Muscle layer of colon (tissue), 2 donors: ENCODE measurements around the gene RAB8B.
"Not testable (repeated sequence)": the region's sequence is repeated elsewhere in the genome, so short reads cannot be mapped to it uniquely, and the experiment has no call there.

Experiments used
- H3K27ac ChIP-seq: one replicate; pipeline ENCODE4 v1.7.0; 2013; ENCODE audit warnings: low read depth, mild to moderate bottlenecking, low read length, moderate library complexity
- H3K27me3 ChIP-seq, 2 donors: one replicate each; pipeline ENCODE4 v1.7.0; 2013; ENCODE audit warnings: low read length in 2 of 2, mild to moderate bottlenecking in 2 of 2; ENCODE audit not compliant: insufficient read depth in 2 of 2, control insufficient read depth in 1 of 2
- H3K36me3 ChIP-seq: one replicate; pipeline ENCODE4 v1.7.0; 2013; ENCODE audit warnings: mild to moderate bottlenecking, low read length; ENCODE audit not compliant: insufficient read depth
- H3K4me1 ChIP-seq: one replicate; pipeline ENCODE4 v1.7.0; 2013; ENCODE audit warnings: mild to moderate bottlenecking, low read length; ENCODE audit not compliant: insufficient read depth
- H3K4me3 ChIP-seq, 2 donors: one replicate each; pipeline ENCODE4 v1.7.0; 2013; ENCODE audit warnings: low read length in 2 of 2, low read depth in 1 of 2, mild to moderate bottlenecking in 1 of 2, moderate library complexity in 1 of 2
- H3K9ac ChIP-seq: one replicate; pipeline ENCODE4 v1.7.0; 2013; ENCODE audit warnings: low read length
- H3K9me3 ChIP-seq: one replicate; pipeline ENCODE4 v1.7.0; 2013; ENCODE audit warnings: mild to moderate bottlenecking, low read length
- donor health status: abdominal sarcoma.
- donor health status: Adenocarcinoma of cecum.

The RAB8B gene

DNA sequence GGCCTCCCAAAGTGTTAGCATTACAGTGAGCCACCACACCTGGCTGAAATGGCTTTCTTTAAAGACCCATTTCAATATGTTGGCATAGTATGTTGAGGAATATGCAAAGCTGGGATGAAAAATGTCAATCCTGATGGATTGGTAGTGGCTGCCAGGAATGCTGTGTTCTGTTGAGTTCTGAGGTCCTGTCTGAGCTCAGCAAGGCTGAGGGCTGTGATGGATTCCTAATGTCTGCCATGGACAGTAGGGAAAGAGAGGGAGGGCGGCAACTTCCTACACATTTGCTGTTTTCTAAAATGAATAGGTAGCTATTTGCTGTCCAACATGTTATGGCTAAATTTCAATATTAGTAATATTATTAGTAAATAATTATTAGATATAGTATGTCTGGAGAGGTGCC is 8.2 kb downstream of the RAB8B start:
- Histone ChIP-seq H3K9me3 (no peaks in the 10 kb centered on the region), H3K4me1 (peaks cover 43% of the 10 kb centered on the region), H3K9ac (no peak overlapping the region), H3K36me3 (no peaks in the 10 kb centered on the region), H3K27ac (no peak overlapping the region), H3K4me3 (no peak overlapping the region), H3K27me3 (no peaks in the 10 kb centered on the region)

DNA sequence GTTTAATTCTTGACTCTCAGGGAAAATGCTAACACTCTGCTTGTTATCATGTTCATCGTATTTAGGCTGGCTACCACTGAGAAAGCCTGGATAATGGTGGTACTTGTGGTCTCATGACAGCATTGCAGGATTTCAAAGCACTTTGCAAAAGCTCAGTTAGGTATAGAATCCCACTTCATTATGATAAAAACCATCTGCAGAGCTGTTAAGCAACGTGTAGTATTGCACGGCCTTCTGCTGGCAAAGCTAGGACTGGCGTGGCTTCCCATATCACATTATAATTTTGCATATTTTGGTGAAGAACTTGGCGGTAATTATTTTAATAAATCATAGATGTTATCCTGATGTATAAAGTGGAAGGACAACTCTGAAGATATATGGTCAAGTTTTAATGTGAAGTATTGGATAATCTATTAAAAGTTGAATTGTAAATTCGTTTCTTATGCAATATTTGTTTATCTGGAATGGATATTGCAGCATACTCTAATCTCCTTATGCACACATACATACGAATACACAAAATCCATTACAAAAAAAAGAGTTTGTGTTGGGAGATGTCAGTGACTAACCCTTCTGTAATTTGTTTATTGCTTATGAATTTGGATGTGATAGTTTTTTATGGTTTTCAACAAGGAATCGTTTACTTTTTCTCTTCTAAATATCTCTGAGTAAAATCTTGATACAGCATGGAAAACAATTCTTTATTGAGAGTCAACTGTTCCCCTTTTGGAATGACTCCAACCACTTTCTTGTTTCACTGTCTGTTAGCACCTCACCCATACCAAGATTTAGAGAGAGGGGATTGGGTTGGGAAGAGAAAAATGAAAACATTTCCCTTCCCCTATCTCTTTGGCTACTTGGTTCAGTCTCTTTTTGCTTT is 9.2 kb downstream of the RAB8B start:
- H3K9ac ChIP-seq = no peak overlapping the region
- no peak overlapping the region for H3K27ac ChIP-seq
- H3K27me3 ChIP-seq = no peaks in the 10 kb centered on the region
- no peaks in the 10 kb centered on the region for H3K36me3 ChIP-seq
- no peak overlapping the region for H3K4me3 ChIP-seq
- peaks cover 53% of the 10 kb centered on the region for H3K4me1 ChIP-seq
- no peaks in the 10 kb centered on the region for H3K9me3 ChIP-seq

- no peak overlapping the region for H3K9ac ChIP-seq
- no peak overlapping the region for H3K27ac ChIP-seq
- no peaks in the 10 kb centered on the region for H3K27me3 ChIP-seq
- peaks cover 35% of the 10 kb centered on the region for H3K4me1 ChIP-seq
- H3K4me3 ChIP-seq = no peak overlapping the region
- no peaks in the 10 kb centered on the region for H3K36me3 ChIP-seq
- no peaks in the 10 kb centered on the region for H3K9me3 ChIP-seq
Measured at GRCh38 chr15:63200464-63201249, 11.3 kb downstream of the RAB8B start.

GRCh38 chr15:63202861-63203260 is 13.5 kb downstream of the RAB8B start:
- no peaks in the 10 kb centered on the region for H3K9me3 ChIP-seq
- H3K27me3 ChIP-seq = no peaks in the 10 kb centered on the region
- no peak overlapping the region for H3K27ac ChIP-seq
- no peaks in the 10 kb centered on the region for H3K36me3 ChIP-seq
- no peak overlapping the region for H3K9ac ChIP-seq
- H3K4me1 ChIP-seq = peaks cover 23% of the 10 kb centered on the region
- no peak overlapping the region for H3K4me3 ChIP-seq

DNA sequence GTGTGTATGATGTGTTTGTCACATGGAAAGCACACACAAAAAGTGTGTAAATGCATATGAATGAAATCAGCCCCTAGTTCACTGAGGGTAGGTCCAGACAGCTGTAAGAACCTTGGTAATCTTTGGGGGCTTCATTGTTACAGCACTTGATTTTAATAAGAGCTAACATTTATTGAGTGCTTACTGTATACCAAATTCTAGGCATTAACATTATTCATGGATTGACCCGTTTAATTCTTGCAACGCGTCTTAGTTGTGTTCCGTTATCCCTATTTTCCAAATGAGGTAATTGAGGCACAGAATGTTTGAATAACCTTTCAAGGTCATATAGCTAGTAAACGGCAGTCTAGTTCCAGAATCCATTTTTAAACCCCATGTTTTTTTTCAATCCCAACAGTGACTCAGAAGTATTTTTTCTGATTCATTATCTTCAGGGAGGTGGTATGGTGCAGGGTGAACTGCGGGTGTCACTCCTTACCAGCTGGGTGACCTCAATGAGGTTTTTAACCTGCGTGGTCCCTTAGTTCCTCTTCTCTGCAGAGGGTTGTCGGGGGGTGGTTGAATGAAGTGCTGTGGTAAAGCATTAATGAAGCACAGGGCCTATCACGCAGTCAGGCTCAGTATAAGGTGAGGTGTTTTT is 14.2 kb downstream of the RAB8B start:
- H3K4me1 ChIP-seq = peaks cover 18% of the 10 kb centered on the region
- no peak overlapping the region for H3K27ac ChIP-seq
- H3K9ac ChIP-seq = no peak overlapping the region
- H3K4me3 ChIP-seq = no peak overlapping the region
- H3K9me3 ChIP-seq = no peaks in the 10 kb centered on the region
- H3K27me3 ChIP-seq = no peaks in the 10 kb centered on the region
- H3K36me3 ChIP-seq = no peaks in the 10 kb centered on the region

GRCh38 chr15:63206079-63206478 is 16.7 kb downstream of the RAB8B start:
- no peaks in the 10 kb centered on the region for H3K36me3 ChIP-seq
- peaks cover 22% of the 10 kb centered on the region for H3K4me1 ChIP-seq
- H3K4me3 ChIP-seq = no peak overlapping the region
- H3K9me3 ChIP-seq = no peaks in the 10 kb centered on the region
- H3K27ac ChIP-seq = no peak overlapping the region
- no peak overlapping the region for H3K9ac ChIP-seq
- no peaks in the 10 kb centered on the region for H3K27me3 ChIP-seq

GRCh38 chr15:63208824-63209223 is 19.4 kb downstream of the RAB8B start:
- not testable (repeated sequence) for H3K9me3 ChIP-seq, H3K4me3 ChIP-seq, H3K27ac ChIP-seq, H3K36me3 ChIP-seq, H3K27me3 ChIP-seq, H3K9ac ChIP-seq
- H3K4me1 ChIP-seq = peaks cover 23% of the 10 kb centered on the region

DNA sequence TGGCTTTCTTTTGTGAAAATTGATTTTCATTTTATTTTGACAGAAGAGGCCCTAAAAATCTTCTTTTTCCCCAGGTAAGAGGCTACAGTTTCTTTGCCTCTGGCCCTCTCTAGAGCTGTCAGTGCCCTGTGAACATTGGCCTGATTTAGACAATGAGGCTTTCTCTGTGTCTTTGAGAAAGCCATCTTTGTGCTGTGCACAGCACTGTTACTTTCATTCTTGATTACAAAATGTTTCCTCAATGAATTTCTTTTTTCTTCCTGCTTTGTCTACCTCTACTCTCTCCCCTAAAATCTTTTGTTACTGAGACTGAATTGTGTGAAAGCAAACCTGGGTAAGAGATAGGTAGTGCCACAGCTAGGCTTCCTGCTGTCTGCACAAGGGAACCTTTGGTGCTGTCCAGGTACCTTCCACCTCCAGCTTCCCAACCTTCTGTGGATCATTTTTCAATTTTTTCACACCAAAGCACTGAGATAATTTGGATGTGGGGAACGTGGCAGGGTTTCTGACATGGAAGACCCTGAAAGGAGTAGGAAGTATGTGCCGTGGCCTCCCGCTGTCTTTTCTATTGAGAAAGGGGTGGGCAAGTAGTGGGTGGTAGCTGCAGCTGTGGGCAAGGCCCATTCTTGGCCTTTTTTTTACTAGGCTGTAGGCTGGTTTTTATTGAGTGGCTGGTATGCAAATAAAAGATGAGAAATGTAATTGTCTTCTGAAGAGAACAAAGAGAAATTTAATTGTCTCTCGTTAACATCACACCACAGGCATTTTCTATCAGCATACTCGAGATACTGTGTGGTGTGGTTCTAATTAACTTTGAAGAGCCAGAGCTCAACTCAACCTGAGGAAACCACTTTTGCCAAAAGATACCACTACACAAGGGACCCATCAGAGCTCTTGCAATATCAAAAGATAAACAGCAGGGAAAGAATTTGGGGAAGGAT is 21.0 kb downstream of the RAB8B start:
- no peak overlapping the region for H3K9ac ChIP-seq
- H3K27me3 ChIP-seq = no peaks in the 10 kb centered on the region
- H3K4me3 ChIP-seq = no peak overlapping the region
- H3K4me1 ChIP-seq = peaks cover 23% of the 10 kb centered on the region
- no peaks in the 10 kb centered on the region for H3K36me3 ChIP-seq
- H3K9me3 ChIP-seq = no peaks in the 10 kb centered on the region
- H3K27ac ChIP-seq = no peak overlapping the region

GRCh38 chr15:63211092-63211490 is 21.7 kb downstream of the RAB8B start:
- Histone ChIP-seq H3K4me3 (no peak overlapping the region), H3K27ac (no peak overlapping the region), H3K9me3 (no peaks in the 10 kb centered on the region), H3K9ac (no peak overlapping the region), H3K27me3 (no peaks in the 10 kb centered on the region), H3K36me3 (no peaks in the 10 kb centered on the region), H3K4me1 (peaks cover 23% of the 10 kb centered on the region)

GRCh38 chr15:63211549-63211948 is 22.1 kb downstream of the RAB8B start:
- no peak overlapping the region for H3K4me3 ChIP-seq
- no peaks in the 10 kb centered on the region for H3K9me3 ChIP-seq
- H3K27me3 ChIP-seq = no peaks in the 10 kb centered on the region
- peaks cover 23% of the 10 kb centered on the region for H3K4me1 ChIP-seq
- H3K36me3 ChIP-seq = no peaks in the 10 kb centered on the region
- no peak overlapping the region for H3K27ac ChIP-seq
- no peak overlapping the region for H3K9ac ChIP-seq
